Measurements from ENCODE around the gene NME3.

Gene NME3

DNA sequence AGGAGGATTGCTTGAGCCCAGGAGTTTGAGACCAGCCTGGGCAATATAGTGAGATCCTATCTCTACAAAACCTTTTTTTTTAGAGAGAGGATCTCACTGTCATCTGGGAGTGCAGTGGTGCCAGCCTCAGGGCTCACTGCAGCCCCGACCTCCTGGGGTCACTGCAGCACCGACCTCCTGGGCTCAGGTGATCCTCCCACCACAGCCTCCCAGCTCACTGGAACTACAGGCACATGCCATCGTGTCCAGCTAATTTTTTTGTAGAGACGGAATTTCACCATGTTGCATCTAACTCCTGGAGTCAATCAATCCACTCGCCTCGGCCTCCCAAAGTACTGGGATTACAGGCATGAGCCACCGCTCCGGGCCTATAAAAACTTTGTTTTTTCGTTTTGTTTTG is 50.0 kb downstream of the NME3 start:
- no peak for DNase-seq

Data from NCI-H345 (cell line).